ENCODE data around the gene TMF1. TPM values are rescaled to one million over a fixed set of nuclear protein-coding genes. Genes with fewer than 3 reads are reported as not detected.

The TMF1 gene
- total and polyA plus RNA-seq, 10 of the 15 experiments (the other 5 are each of a cell fraction or from before 2014, with no cell fraction given) = 7.1 to 24.5 (median 18.6) TPM

GRCh38 chr3:69032737-69033136, 19.4 kb downstream of the TMF1 start (continued):
- no peak for TF ChIP-seq FOXM1 (IDR thresholded peaks at IDR 0.05; ENCODE audit: low read depth, low read length)

GRCh38 chr3:69032142-69032541, 20.0 kb downstream of the TMF1 start:
- intact Hi-C loops (cut with micrococcal nuclease; ENCODE audit: unreplicated experiment) = no loop called here
- Histone ChIP-seq H3K9ac (ENCODE audit: control insufficient read depth, insufficient read depth, low read length) (no peak overlapping the region), H3K79me2 (ENCODE audit: control insufficient read depth, insufficient read depth, low read length) (no peaks in the 10 kb centered on the region), H3K36me3 (ENCODE audit: control insufficient read depth in 2 of 2, insufficient read depth in 2 of 2, low read length in 1 of 2) (peaks cover 0 to 40% of the 10 kb centered on the region in 2 experiments), H3K27me3 (replicated peaks in 1 of 2; ENCODE audit: control insufficient read depth in 2 of 2, insufficient read depth in 2 of 2, low read length in 1 of 2) (no peaks in the 10 kb centered on the region), H4K20me1 (ENCODE audit: control insufficient read depth, insufficient read depth) (no peaks in the 10 kb centered on the region), H3K4me3 (no peak overlapping the region), H3K4me1 (ENCODE audit: control insufficient read depth, insufficient read depth, low read length) (no peaks in the 10 kb centered on the region), H3K27ac (ENCODE audit: control insufficient read depth, insufficient read depth) (no peak overlapping the region), H3K9me3 (replicated peaks; ENCODE audit: control insufficient read depth, insufficient read depth, low read length) (no peaks in the 10 kb centered on the region), H2AFZ (ENCODE audit: control insufficient read depth, low read depth, low read length) (no peak overlapping the region), H3K4me2 (ENCODE audit: control insufficient read depth, insufficient read depth) (no peak overlapping the region)
- 100% methylated on average over 2 of the region's 2 CpGs for WGBS (ENCODE audit: insufficient coverage, insufficient replicate concordance, low lambda C conversion rate, missing lambda C conversion rate)
- ChIA-PET SMC1A (ENCODE audit: uncharacterized antibody, unreplicated experiment) (interaction anchor here (0.8 to 2.3 kb wide), 4 partner anchors 12 to 89 kb away, joined by 3 to 12 read pairs (median 4); no protein-coding TSS in a partner anchor), RAD21 (ENCODE audit: unreplicated experiment) (no interaction called here), CTCF (interaction anchor here (0.7 to 1.2 kb wide), 4 partner anchors 22 to 94 kb away, joined by 3 to 5 read pairs (median 3); no protein-coding TSS in a partner anchor), POLR2A (interaction anchor here (1.3 kb wide), 1 partner anchor 54 kb away, joined by 4 read pairs; no protein-coding TSS in a partner anchor)
- FAIRE-seq (no peak), ATAC-seq (no peak), DNase-seq (ENCODE audit: low read depth, low spot score) (no peak)
- in situ Hi-C loops (cut with MboI) = no loop called here
- BruUV-seq (replicated peaks) = no TSS peak
- no peak for TF ChIP-seq POLR2A (IDR thresholded peaks at IDR 0.05; ENCODE audit: low read depth, low read length)
- no peak for TF ChIP-seq CUX1 (IDR thresholded peaks at IDR 0.05; ENCODE audit: insufficient replicate concordance, low read depth, low read length)
- no peak for TF ChIP-seq NFXL1 (IDR thresholded peaks at IDR 0.05; ENCODE audit: borderline replicate concordance)
- TF ChIP-seq STAT1 (conservative IDR thresholded peaks at IDR 0.05) = no peak

All from GM12878 (cell line).